CD4-positive, alpha-beta T cell (primary cell): Measurements from ENCODE around the gene USP46. TPM values are rescaled to one million over a fixed set of nuclear protein-coding genes. Genes with fewer than 3 reads are reported as not detected.

Experiments
- ATAC-seq: fragments of 200-7000 bp; cut with Tn5 transposase; one replicate; pipeline ENCODE4 v1.10.0; 2022; ENCODE audit warnings: mild to moderate bottlenecking; ENCODE audit not compliant: poor library complexity
- CTCF ChIA-PET: fragments of 350-600 bp; sonication (Branson Sonifier 250); formaldehyde crosslinking; loops from one replicate; lab custom pipeline; 2021; ENCODE audit warnings: antibody characterized with exemption, inconsistent platforms; lab: Charles Lee
- POLR2A ChIA-PET: fragments of 350-600 bp; sonication (Branson Sonifier 250); formaldehyde crosslinking; loops from one replicate; lab custom pipeline; 2021; ENCODE audit warnings: antibody characterized with exemption, inconsistent platforms; lab: Charles Lee
- DNase-seq, 14 experiments: peaks; one replicate each; pipeline ENCODE4 v3.0.0-alpha.2; 2013 to 2020; ENCODE audit warnings: mixed read lengths in 2 of 14
- H3K27ac ChIP-seq, 2 donors: one replicate each; pipeline versions ENCODE4 v1.5.1 to v1.7.0; 2013; ENCODE audit warnings: low read length in 2 of 2, low read depth in 1 of 2, mild to moderate bottlenecking in 1 of 2
- H3K27me3 ChIP-seq, 2 experiments: 1 replicate in 1 of 2; 2 replicates in 1 of 2; pipeline versions ENCODE4 v1.6.1 to v1.7.0; 2013; ENCODE audit warnings: low read length in 2 of 2, control low read depth in 1 of 2, mild to moderate bottlenecking in 1 of 2, moderate library complexity in 1 of 2; ENCODE audit not compliant: insufficient read depth in 2 of 2, control insufficient read depth in 1 of 2
- H3K36me3 ChIP-seq: one replicate; pipeline ENCODE4 v1.6.1; 2013; ENCODE audit warnings: low read length, control low read depth; ENCODE audit not compliant: insufficient read depth
- H3K4me1 ChIP-seq: one replicate; pipeline ENCODE4 v1.6.1; 2013; ENCODE audit warnings: low read length, control low read depth; ENCODE audit not compliant: insufficient read depth
- H3K4me3 ChIP-seq: one replicate; pipeline ENCODE4 v1.5.1; 2013; ENCODE audit warnings: mild to moderate bottlenecking, low read length, moderate library complexity
- H3K9me3 ChIP-seq, 2 experiments: 1 replicate in 1 of 2; 2 replicates in 1 of 2; pipeline versions ENCODE4 v1.6.1 to v1.7.0; 2013; ENCODE audit warnings: low read length in 2 of 2, mild to moderate bottlenecking in 2 of 2, control low read depth in 1 of 2, moderate library complexity in 1 of 2; ENCODE audit not compliant: control insufficient read depth in 1 of 2, insufficient read depth in 1 of 2
- H3K27ac Mint-ChIP-seq: one replicate; pipeline ENCODE4 v1.8.0; 2020; ENCODE audit warnings: mixed read lengths
- H3K27me3 Mint-ChIP-seq: one replicate; pipeline ENCODE4 v1.8.0; 2021; ENCODE audit warnings: mixed read lengths
- H3K36me3 Mint-ChIP-seq: one replicate; pipeline ENCODE4 v1.8.0; 2021; ENCODE audit warnings: low read depth, mixed read lengths
- H3K4me1 Mint-ChIP-seq: one replicate; pipeline ENCODE4 v1.8.0; 2021; ENCODE audit warnings: low read depth, mixed read lengths
- H3K4me3 Mint-ChIP-seq: one replicate; pipeline ENCODE4 v1.8.0; 2020; ENCODE audit warnings: mild to moderate bottlenecking, mixed read lengths
- H3K9me3 Mint-ChIP-seq: one replicate; pipeline ENCODE4 v1.8.0; 2020; ENCODE audit warnings: mixed read lengths
- intact Hi-C, 2 experiments: fragments of 100-400 bp; cut with DNase I in 1 of 2; cut with micrococcal nuclease in 1 of 2; formaldehyde crosslinking; loops; one replicate each; pipeline versions ENCODE4 v1.15.1 to v1.9.0; 2023 to 2025; cut with DNase I, micrococcal nuclease
- total RNA-seq, 174 experiments: library from RNA in 2 of 174; stranded (reverse) in 2 of 174; gene quantifications; one replicate each; pipeline ENCODE4 v1.2.3 and lab custom pipeline; 2021 to 2026
- TF ChIP-seq, protein P1 (sequence below): fragments of 200-600 bp; IDR thresholded peaks from one replicate; pipeline ENCODE4 v1.8.0; 2022; ENCODE audit warnings: antibody characterized with exemption, mild to moderate bottlenecking

The USP46 gene
- total RNA-seq, 2 experiments from 2014 or later = 6.8 to 10.5 TPM

- ATAC-seq (no peak), DNase-seq (no peak)
- Mint-ChIP-seq H3K4me3 (no peak overlapping the region), H3K9me3 (no peaks in the 10 kb centered on the region), H3K36me3 (no peaks in the 10 kb centered on the region), H3K27ac (no peak overlapping the region), H3K27me3 (peaks cover 25% of the 10 kb centered on the region), H3K4me1 (no peaks in the 10 kb centered on the region)
- no peak overlapping the region for H3K27ac ChIP-seq
- H3K36me3 ChIP-seq = no peaks in the 10 kb centered on the region
- no peaks in the 10 kb centered on the region for H3K27me3 ChIP-seq
- TF ChIP-seq, protein P1, sequence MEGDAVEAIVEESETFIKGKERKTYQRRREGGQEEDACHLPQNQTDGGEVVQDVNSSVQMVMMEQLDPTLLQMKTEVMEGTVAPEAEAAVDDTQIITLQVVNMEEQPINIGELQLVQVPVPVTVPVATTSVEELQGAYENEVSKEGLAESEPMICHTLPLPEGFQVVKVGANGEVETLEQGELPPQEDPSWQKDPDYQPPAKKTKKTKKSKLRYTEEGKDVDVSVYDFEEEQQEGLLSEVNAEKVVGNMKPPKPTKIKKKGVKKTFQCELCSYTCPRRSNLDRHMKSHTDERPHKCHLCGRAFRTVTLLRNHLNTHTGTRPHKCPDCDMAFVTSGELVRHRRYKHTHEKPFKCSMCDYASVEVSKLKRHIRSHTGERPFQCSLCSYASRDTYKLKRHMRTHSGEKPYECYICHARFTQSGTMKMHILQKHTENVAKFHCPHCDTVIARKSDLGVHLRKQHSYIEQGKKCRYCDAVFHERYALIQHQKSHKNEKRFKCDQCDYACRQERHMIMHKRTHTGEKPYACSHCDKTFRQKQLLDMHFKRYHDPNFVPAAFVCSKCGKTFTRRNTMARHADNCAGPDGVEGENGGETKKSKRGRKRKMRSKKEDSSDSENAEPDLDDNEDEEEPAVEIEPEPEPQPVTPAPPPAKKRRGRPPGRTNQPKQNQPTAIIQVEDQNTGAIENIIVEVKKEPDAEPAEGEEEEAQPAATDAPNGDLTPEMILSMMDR = no peak
- ChIA-PET POLR2A (no interaction called here), CTCF (no interaction called here)
- intact Hi-C loops = no loop called here
- H3K9me3 ChIP-seq = no peaks in the 10 kb centered on the region
- no peaks in the 10 kb centered on the region for H3K4me1 ChIP-seq
- no peak overlapping the region for H3K4me3 ChIP-seq
These were observed 85.1 kb downstream of the USP46 start for GRCh38 chr4:52574036-52574435.

DNA sequence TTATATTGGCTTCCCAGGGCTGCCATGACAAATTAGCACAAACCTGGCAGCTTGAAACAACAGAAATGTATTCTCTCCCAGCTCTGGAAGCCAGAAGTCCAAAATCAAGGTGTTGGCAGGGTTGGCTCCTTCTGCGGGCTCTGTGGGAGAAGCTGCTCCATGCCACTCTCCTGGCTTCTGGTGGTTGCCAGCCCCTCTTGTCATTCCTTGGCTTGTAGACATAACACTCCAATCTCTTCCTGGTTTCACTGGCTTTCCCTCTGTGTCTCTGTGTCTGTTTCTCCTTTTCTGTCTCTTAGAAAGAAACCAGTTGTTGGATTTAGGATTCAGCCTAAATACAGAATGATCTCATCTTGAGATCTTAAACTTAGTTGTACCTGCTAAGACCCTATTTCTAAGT is 85.5 kb downstream of the USP46 start:
- POLR2A ChIA-PET = no interaction called here
- no peaks in the 10 kb centered on the region for H3K36me3 ChIP-seq
- intact Hi-C loops = no loop called here

GRCh38 chr4:52572936-52573485 is 86.1 kb downstream of the USP46 start:
- intact Hi-C loops = no loop called here
- H3K27ac Mint-ChIP-seq = no peak overlapping the region
- Histone ChIP-seq H3K9me3 (no peaks in the 10 kb centered on the region), H3K27me3 (no peaks in the 10 kb centered on the region), H3K4me3 (no peak overlapping the region), H3K27ac (no peak overlapping the region), H3K36me3 (no peaks in the 10 kb centered on the region), H3K4me1 (no peaks in the 10 kb centered on the region)
- no peaks in the 10 kb centered on the region for H3K9me3 Mint-ChIP-seq
- TF ChIP-seq, protein P1 = no peak
- no peaks in the 10 kb centered on the region for H3K4me1 Mint-ChIP-seq
- ChIA-PET POLR2A (no interaction called here), CTCF (no interaction called here)
- H3K4me3 Mint-ChIP-seq = no peak overlapping the region
- peaks cover 25% of the 10 kb centered on the region for H3K27me3 Mint-ChIP-seq
- ATAC-seq = no peak
- DNase-seq = no peak
- H3K36me3 Mint-ChIP-seq = no peaks in the 10 kb centered on the region

More for the DNA sequence above, 85.5 kb downstream of the USP46 start:
- TF ChIP-seq, protein P1 = no peak
- ATAC-seq (no peak), DNase-seq (no peak)
- no peak overlapping the region for H3K27ac Mint-ChIP-seq
- H3K4me3 ChIP-seq = no peak overlapping the region
- H3K9me3 Mint-ChIP-seq = no peaks in the 10 kb centered on the region
- no peaks in the 10 kb centered on the region for H3K4me1 ChIP-seq
- no peak overlapping the region for H3K4me3 Mint-ChIP-seq
- CTCF ChIA-PET = no interaction called here
- no peaks in the 10 kb centered on the region for H3K9me3 ChIP-seq
- no peaks in the 10 kb centered on the region for H3K4me1 Mint-ChIP-seq
- H3K27me3 Mint-ChIP-seq = peaks cover 25% of the 10 kb centered on the region
- no peaks in the 10 kb centered on the region for H3K27me3 ChIP-seq
- no peaks in the 10 kb centered on the region for H3K36me3 Mint-ChIP-seq
- no peak overlapping the region for H3K27ac ChIP-seq
